GM18508 (cell line): ENCODE results near the gene ANKRD39.
"Not testable (repeated sequence)": the region's sequence is repeated elsewhere in the genome, so short reads cannot be mapped to it uniquely, and the experiment has no call there.

Source experiments
- ATAC-seq: cut with Tn5 transposase; IDR thresholded peaks from one replicate; pipeline ENCODE4 v1.9.1; 2021; ENCODE audit warnings: moderate number of reproducible peaks; ENCODE audit not compliant: insufficient read depth, unreplicated experiment

The ANKRD39 gene

DNA sequence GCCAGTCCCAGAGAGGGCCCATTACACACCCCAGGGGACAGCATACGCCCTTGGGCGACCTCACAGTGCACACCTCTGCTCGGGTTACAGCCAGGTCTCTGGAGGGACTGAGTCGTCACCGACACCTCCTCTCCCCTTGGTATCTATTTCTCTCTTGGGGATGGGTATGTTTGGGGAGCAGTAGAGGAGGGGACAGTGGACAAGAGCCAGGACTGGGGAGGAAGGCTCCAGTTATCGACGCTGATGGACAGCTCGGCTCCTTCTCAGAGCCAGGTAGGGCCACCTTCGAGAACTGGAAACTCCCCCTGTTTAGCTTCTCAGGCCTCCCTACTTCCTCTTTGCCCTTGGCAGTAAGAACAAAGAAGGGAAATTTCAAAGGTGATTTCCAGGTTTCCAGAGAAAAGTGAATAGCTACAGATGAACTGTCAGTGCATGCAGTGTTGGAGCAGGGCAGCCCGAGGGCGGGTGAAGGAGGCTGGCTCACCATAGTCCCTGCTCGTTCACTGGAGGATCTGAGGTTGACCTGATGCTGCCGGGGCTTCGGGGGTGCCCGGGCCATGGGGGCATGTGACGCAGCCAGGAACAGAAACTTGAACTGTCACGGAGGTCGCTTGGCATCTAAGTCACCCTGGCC is 16.5 kb upstream of the ANKRD39 start:
- ATAC-seq = peak; percentile 70

DNA sequence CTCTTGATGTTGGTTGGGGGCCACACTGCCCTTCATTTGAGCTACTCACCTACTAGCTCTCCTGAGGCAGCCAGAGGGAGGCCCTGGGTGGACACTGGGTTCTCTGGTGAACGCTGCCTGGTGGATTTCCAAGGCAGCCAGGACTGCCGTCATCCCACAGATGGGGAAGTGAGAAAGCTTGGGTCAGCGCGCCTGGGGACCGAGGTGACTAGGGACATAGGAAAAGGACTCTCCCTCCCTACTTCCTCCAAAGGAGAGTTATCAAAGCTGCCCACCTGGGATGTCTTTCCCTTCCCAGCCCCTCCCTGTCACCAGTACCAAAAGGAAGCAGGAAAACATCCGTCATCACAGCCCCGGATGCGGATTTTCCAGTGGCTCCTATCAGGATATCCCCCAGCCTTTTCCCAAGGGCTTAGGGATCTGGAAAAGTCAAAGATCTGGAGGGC is 15.9 kb upstream of the ANKRD39 start:
- ATAC-seq = no peak

DNA sequence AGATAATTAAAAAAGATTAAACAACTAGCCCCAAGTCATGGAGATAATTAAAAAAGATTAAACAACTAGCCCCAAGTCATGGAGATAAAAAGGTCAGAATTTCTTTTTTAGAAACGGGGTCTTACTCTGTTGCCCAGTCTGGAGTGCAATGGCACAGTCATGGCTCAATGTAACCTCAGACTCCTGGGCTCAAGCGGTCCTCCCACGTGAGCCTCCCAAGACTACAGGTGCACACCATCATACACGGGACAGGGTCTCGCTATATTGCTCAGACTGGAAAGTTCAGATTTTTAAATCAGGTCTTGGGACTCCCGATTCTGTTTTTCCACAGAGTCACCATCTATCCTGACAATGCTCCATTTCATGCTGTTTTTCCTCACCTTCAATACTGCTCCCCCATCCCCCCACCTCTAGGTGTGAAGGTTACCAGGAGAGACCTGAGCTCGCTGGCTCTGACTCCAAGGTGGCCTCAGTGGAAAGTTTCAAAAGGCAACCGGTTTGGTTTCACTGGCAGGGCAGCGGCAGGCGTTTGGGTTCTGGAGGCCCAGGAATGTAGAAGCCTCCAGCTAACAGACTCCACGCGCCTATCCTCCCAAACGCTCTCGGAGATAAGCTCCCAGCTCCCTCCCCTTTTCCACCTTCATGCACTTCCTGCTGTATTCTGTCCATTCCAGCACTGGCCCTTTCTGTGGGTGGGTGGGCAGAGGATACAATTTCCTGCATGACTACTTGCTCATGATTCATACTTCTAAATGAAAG is 15.0 kb upstream of the ANKRD39 start:
- ATAC-seq = no peak

DNA sequence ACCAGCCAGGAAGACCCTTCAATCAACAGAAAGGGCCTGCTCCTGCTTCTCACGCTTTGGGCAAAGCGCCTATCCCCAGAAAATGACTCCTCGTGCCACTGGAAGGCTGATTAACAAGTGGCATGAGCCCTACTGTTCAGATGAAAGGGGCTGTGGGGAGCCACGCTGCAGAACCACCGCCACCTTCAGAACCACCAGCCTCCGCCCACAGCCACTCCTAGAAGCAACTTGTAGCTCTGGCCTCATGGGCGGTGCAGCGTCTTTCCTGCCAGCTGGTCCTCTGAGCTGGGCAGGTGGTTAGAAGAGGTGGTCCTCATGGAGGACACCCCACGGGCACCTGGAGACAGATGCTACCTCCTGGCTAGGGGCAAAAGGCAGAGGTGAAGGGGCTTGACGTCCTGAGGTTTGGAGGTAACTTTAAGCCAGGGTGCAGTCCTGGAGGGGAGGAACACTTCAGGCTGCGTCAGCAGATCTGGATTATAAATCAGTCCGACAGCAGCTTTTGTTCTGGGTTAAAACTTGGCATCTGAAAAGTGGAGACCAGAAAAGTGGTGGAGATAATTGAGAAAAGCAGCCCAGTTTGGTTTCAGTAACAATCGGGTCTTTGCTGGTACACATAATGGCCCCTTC is 12.9 kb upstream of the ANKRD39 start:
- ATAC-seq = no peak

DNA sequence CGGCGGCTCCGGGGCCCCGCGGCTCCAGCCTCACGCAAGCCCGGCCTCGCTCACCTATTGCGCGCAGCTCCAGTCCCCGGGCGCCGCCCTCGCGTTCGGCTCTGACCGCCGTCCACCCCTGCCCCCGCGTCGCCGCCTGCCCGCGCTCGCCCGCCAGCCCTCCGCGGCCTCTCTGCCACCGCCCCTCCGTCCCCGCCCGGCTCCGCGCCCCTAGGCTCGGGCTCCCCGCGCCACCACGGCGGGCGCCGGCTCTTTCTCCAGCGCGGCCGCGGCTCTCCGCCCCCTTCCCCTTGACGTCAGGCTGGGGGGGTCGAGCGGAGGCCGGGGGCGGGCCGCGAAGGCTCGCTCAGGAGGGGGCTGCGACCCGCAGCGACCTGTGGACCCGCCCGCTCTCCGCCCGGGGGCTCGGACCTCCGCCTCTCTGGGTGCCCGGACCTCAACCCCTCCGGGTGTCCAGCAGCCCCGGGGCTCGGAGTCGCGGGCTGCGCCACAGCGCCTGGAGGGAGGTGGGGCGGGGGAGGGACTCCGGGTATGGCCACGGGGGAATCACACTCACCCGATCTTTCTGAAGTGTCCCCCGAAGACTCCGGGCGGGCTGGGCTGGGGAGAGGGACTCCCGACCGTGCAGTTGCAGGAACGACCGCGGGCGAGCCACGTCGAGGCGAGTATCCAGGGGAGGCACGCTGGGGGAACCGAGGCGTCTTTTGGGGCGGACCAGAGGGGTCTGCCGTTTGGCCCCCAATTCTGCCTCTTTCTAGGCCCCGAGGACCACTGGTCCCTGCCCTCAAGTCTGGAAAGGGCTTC is 12.2 kb upstream of the ANKRD39 start, which contains the start of gene SEMA4C:
Gene SEMA4C, minus strand, starts transcription at position 259 of the 804 bp plus-strand sequence. CDS start 2,194 bp downstream, outside the sequence.
- no peak for ATAC-seq

DNA sequence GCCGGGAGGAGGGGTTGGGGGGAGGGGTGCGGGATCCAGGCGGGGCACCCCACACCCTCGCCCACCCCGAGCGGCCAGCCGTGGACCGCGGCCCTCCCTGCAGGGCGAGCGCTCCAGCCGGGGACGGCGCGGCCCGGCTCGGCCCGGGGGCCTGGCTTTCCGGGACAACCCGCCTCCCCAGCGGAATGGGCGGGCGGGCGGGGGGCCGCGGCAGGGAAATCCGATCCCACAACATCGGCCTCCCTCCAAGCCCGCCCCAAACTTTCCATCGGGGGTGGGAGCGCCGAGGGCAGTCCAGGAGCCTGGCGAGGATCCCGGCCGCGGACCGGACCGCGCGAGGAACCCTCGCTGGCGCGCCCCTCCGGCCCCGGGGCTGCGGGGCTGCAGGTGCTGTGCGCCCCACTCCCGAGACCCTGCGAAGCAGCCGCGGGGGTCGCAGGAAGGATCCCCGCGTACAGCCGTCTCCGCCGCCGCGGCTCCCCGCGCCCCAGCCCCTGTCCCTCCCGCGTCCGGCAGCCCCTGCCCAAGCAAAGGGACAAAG is 11.5 kb upstream of the ANKRD39 start:
- no peak for ATAC-seq

DNA sequence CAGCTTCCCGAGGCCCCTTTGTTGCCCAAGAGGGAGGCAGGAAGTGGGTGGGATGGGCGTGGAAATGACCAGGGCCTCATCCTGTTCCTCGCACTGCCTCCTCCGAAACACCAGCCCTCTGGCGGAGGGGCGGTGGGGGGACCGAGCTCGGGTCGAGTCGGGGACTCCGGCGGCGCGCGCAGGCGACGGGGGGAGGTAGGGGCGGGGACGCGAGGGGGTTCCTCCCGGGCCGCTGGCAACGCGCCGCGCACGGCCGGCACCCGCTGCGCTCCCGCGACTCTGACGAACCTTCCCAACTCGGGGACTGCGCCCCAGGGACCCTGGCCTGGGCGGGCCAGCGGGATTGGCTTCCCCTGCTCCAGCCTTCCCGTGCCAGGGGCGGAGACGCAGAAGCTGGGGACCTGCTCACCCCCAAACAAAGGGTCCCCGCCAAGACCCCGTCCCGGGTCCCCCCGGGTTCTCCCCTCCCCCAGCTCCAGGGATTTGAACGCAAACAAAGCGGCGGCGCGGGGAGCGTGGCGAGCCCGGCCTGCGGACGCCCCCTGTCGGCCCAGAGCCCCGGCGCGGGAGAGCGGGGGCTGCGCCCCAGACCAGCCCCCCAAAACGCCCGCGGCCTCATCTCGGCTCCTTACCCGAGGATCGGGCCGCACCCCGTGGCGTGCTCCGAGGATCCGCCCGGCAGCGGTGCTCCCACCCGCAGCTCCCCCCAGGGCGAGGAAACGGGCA is 10.9 kb upstream of the ANKRD39 start:
- no peak for ATAC-seq

DNA sequence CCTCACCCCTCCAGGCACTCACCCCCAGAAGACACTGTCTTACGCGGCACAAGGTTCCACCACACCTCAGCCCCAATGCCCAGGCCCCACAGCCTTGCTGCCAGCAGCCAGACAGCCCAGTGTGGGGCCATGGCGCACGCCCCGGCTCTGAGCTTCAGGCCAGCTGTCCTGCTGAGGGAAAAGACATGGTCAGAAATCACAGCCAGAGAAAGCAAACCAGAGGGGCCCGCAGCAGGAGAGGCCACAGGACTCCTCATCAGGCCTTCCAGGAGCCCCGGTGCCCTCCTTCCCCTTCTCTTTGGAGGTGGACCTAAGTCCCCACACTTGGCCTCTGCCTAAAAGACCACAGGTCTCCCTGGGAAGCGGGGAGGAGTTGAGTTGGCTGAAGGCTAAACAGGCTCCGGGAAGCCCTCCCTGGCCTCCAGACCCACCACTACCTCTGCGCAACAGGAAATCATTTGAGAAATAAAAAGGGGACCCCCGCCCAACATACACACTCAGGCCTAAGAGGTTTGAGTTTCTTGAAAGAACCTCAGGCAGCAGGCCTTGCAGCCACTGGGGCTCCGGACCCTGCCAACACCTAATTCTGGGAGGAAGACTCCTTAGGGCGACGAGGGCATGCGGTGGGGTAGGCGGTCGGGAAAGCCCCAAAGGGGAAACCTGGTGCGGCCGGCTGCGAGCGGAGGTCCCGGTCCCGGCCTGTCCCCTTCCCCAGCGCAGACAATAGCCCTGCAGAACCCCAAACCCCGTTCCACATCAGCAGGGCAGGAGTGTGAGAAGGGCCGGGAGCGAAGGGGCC is 10.1 kb upstream of the ANKRD39 start:
- ATAC-seq = no peak

DNA sequence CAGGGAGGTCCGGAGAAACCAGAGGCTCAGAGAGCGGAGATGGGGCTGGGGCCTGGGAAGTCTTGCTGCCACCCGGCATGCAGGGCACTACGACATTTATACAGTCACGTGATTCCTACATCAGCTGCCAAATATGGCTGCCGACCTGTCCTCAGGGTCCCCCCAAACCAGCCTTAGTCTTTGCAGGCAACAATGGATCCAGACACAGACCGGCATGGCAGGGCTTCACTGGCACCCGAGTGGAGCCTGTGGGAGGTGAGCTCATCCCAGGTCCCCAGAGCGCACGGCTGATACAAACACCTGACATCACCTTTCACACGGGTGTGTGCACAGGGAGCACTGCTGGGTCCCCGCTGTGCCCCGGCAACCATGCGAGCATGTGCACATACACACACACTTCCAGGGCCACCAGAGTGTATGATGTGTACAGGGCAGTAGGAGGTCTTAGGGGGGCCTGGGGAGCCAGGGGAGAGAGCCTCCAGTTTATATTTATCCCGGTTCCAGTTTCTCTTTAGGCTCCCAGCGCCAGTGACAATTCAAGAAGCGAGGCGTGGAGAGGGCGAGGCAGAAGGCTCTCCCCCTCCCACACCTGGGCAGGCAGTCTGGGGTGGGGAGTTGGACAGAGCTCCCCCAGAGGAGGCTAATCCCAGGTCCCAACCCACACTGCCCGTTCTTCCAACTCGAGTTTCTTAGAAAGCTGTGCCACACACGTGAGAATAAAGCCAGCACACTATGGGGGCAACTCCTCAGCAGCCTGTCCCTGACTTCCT is 9.4 kb upstream of the ANKRD39 start:
- ATAC-seq = no peak

DNA sequence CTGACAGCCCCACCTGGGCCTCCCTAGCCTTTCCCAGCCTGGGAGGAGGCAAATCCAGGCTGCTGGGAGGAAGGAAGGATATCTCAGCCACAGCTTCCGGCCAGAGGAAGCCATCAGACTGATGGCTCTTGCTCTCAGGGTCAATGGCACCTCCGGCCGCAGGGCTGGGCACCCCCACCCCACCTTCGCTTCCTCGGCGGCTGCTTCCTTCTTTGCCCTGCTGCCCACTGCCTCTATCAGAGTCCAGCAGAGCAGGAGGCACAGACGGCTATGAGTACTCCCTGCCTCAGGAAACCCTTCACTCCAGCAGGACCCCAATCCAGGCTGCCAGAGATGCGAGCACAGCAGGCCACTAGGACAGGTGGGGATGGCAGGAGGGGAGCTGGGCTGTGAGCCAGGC is 8.8 kb upstream of the ANKRD39 start:
- no peak for ATAC-seq

DNA sequence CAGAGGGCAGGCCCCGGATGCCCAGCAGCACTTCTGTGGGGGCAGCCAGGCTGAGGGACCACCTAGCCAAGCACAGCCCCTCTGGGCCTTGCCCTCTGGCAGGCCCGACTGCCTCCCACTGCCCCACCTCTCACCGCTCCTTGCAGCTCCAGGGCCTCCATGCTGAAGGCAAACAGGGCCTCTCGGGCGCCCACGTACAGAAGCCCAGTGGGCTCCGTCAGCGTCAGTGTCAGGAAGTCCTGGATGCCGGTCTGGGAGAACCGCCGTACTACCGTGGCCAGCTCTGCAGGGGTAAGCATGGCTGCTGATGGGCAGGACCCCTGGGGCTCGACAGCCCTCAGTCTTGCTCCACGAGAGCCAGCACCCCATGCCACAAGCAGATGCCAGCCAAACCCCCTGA is 8.3 kb upstream of the ANKRD39 start:
- no peak for ATAC-seq

DNA sequence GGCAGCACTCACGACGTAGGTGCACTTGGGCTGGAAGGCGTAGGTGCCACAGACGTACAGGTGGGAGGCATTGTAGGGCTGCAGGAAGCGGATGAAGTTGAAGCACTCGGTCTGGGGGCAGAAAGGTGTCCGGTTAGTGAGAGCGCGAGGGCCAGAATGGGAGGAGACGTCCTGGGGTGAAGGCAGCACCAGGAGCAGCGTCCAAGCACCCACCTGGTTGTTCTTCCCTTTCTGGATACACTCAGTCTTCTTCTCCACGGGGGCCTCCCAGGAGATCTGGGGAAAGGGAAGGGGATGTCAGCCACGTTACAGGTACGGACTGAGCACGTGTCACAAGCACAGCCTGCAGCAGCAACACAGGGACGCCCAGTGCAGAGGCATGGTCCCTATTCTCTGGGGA is 7.8 kb upstream of the ANKRD39 start:
- ATAC-seq = no peak

DNA sequence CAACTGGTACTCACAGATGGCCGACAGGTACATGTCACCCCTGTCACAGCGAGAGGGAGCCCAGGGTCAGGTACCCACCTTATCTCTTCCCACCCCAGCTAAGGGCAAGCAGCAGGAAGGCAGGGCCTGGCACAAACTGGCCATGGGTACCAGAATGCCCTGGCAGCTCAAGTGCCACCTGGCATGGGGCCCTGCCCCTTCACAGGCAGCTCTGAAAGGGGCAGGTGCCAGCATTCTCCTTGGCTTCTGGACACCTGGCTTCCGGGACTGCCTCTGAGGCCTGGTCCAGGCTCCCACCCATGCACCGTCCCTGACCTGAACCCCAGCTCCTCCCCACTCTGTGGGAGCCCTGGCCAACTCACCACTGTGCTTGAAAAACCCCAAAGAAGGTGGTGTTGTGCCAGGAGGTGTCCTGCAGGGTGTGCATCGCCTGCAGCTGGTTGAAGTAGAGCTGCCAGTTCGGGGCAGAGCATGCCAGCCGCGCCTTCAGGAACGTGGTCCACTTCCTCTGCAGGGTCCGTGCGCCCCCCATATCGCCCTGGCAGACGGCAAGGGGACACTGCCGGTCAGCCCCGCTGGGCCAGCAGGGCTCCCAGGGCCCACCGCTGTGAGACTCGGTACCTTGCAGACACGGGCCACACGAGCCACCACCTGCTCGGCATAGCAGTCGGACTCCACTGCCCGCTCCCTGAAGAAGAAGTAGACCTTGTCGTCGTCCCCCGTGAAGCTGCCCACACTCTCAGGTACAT is 6.7 kb upstream of the ANKRD39 start:
- ATAC-seq = no peak

DNA sequence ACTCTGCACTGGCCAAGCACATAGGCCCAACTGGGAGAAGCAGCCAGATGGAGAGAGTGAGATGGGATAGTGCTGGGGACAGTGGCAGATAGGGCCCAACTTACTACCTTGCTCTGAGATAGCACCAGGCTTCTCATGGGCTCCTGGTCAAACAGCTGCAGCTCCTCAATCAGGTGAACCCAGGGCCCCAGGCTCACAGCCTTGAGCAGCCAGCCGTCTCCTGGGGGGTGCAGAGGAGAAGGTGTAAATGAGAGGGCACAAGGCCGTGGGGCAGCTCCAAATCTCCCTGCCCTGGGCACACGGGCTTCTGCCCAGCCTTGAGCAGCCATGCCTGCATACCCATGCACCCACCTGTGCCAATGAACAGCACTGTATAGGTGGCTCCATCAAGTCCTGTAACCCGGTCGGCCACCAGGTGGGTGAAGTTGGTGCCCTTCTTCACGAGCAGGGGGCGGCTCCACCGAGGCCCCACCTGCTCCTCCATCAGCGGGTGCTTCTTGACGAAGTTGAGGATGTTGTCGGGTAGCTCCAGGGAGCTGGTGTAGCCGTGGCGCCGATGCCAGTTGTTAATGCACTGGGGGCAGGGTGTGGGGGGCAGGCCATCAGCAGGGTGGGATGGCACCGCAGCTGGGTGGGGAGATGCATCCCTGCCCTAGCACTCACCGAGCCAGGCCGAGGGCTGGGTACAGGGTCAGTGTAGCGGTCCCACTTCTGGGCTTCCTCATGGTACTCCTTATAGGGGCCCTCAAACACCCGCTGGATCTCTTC is 5.9 kb upstream of the ANKRD39 start:
- ATAC-seq = no peak

DNA sequence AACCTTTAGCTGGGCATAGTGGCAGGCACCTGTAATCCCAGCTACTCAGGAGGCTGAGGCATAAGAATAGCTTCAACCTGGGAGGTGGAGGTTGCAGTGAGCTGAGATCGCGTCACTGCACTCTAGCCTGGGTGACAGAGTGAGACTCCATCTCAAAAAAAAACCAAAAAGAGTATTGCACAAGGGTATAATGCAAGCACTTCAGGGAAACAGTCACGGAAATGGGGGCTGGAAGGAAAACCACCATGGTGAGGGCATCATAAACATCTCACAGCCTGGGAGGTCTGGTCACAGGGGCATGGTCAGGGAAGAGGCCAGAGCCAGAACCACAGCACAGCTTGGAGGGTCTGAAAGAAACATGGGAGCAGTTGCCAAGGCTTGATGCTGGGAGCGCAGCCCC is 5.2 kb upstream of the ANKRD39 start:
- ATAC-seq = not testable (repeated sequence)

DNA sequence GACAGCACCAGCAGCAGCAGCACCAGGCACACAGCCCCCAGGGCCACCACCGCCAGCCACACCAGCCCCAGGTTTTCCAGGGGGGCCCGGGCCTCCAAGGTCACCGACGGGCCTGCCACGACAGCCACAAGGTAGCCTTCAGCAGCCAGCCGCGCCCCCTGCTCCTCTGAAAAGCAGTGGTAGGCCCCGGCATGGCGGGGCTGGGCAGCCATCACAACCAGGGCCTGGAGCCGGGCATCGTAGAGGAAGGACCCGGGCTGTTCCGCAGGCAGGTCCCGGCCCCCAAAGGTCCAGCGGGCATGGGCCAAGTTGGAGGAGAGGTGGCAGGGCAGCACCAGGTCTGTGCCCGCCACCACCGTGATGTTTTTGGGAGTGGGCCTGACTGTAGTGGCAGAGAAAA is 3.3 kb upstream of the ANKRD39 start:
- no peak for ATAC-seq
